GM19035 (cell line): Measurements from ENCODE around the gene CYBB.
"Not testable (repeated sequence)": the region's sequence is repeated elsewhere in the genome, so short reads cannot be mapped to it uniquely, and the experiment has no call there.

ENCODE experiments used
- ATAC-seq: cut with Tn5 transposase; IDR thresholded peaks from one replicate; pipeline ENCODE4 v1.9.1; 2021; ENCODE audit not compliant: unreplicated experiment

CYBB gene

DNA sequence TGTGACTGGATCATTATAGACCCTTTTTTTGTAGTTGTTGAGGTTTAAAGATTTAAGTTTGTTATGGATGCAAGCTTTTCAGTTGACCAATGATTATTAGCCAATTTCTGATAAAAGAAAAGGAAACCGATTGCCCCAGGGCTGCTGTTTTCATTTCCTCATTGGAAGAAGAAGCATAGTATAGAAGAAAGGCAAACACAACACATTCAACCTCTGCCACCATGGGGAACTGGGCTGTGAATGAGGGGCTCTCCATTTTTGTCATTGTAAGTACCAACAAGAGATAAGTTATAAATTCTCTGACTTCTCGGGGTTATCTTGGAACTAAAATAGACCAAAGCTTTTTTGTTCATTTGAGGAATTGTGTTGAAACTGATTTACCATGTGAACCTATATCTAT lies at the start of gene CYBB:
Gene CYBB, plus strand, starts transcription at position 203 of the 400 bp plus-strand sequence. Its CDS starts 19 bp downstream, at position 222.
- peak; percentile 36 for ATAC-seq

GRCh38 chrX:37745354-37745753 lies 34.5 kb upstream of the CYBB start:
- peak; percentile 54 for ATAC-seq

GRCh38 chrX:37745835-37746217 lies 34.0 kb upstream of the CYBB start:
- peak; percentile 35 for ATAC-seq

DNA sequence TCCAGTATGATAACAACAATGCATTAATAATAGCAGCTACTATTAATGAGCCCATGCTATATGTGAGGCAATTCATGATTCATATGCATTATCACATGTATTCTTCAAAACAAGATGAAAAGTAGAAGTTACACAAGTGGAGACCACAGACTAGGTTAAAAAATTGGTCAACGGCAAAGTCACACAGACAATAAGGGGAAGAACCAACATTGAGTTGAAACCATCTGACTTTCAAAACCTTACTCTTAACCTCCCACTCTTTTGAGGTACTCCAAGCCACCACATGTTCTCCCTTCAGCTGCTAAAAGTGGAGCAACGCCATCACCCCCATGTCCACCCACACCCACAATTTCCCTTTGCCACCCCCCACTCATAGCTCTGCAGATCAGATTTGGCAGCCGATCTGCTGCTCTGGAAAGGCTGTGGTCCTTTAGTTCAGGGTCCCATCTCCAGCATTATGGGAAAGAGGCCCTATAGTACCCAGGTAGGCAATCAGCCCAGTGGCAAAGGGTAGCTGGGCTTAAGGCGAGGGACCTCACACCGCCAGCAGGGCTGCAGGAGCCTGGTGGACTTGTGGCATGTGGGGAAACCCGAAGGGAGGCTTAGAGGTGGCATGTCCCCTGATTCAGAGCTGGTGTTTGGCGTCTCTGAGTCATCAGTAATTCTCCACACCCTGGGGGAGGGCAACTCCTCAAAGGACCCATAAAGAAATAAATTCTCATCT lies 33.5 kb upstream of the CYBB start:
- ATAC-seq = peak; percentile 91

DNA sequence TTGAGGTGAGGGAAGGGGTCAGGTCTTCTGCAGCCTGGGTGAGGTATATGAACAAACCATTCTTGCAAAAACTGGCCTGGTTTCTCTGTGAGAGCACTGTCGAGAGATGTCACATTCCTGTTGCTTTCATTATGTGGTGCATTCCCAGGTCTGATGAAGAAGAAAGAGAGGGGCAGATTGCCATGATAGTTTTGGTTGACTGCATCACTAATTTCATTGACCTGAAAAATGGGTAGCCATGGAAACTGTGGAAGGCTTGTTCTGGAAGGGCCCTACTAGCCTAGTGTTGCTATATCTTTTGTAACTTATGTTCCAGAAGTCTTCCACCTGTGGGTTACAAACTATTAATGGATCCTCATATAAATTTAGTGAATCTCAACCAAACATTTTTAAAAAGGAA lies 32.9 kb upstream of the CYBB start:
- ATAC-seq = no peak

- ATAC-seq = no peak
These were observed 27.6 kb upstream of the CYBB start for GRCh38 chrX:37752281-37752680.

- ATAC-seq = no peak
These were observed 26.9 kb upstream of the CYBB start for GRCh38 chrX:37752936-37753335.

DNA sequence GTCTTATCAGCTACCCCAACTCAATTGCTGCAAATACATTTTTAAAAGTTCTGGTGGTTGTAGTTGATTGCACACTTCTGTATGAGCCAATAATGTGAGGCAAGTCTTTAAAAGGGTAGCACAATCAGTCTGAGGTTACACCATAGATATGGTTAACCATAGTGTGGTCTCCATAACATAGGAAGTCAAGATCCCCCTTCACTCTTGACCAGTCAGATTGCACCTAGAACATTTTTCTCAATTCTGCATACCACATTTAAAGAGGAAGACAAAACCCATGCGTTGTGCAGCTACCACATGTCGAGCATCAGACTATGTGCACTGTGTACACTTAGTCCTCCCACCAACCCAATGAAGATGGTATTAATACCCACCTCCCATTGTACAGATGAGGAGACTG lies 26.5 kb upstream of the CYBB start:
- ATAC-seq = no peak

- ATAC-seq = peak; percentile 21
These were observed 25.3 kb upstream of the CYBB start for GRCh38 chrX:37754516-37754915.

GRCh38 chrX:37755025-37755424 lies 24.8 kb upstream of the CYBB start:
- peak; percentile 92 for ATAC-seq

- ATAC-seq = no peak
These were observed 22.8 kb upstream of the CYBB start for GRCh38 chrX:37757082-37757481.

- no peak for ATAC-seq
These were observed 20.5 kb upstream of the CYBB start for GRCh38 chrX:37759351-37759750.

GRCh38 chrX:37759878-37760418 lies 19.9 kb upstream of the CYBB start:
- no peak for ATAC-seq

DNA sequence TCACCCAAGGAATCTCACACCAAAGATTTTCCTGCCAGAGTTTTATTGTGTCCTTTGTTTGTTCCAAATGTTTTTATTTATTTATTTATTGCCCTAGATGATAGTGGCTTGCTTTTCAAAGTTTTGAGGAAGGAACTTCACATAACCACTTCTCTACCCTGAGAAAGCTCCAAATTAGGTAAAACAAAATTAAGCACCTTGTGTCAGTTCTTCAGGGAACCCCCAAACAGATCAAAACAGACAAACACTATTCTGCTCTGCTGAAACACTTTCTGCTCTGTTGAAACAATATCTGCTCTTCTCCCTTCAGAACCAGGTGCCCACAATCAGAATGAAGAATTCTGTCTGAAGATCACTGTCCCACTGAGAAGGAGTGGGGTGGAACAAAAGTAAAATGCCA lies 16.5 kb upstream of the CYBB start:
- no peak for ATAC-seq

DNA sequence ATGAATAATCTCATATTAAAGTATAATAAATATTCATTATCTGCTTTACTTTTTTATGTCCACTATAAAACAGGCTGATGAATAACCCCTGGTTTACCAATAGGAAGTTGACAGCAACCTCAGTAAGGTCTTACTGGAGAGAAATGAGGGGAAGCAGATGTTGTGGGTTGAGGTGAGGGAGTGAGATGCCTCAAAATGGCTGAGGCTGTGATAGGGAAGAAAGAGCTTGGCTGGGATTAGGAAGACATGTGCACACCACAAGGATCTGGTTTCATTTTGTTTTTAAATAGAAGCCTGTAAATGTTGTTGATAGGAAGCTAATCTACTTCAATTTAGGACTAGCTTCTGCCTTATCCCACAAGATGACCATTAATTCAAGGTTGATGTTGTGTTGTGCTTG lies 14.4 kb upstream of the CYBB start:
- ATAC-seq = no peak

DNA sequence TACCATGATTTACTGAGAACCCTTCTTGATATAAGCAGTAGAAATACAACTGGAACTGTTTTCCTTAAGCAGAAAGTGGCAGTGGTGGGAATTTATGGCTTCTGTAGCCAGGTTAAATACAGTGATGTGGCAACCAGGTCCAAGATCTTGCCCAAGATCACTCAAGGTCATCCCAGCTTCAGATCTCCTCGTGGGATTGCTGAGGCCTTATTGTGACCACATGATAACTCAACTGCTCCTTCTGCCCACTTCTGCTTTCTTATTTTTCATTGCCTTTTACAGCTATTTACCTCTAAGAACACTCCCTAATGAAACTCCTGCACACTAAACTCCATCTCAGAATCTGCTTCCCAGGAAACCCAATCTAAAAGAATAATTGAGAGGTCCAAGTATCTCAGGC lies 12.4 kb upstream of the CYBB start:
- ATAC-seq = no peak

DNA sequence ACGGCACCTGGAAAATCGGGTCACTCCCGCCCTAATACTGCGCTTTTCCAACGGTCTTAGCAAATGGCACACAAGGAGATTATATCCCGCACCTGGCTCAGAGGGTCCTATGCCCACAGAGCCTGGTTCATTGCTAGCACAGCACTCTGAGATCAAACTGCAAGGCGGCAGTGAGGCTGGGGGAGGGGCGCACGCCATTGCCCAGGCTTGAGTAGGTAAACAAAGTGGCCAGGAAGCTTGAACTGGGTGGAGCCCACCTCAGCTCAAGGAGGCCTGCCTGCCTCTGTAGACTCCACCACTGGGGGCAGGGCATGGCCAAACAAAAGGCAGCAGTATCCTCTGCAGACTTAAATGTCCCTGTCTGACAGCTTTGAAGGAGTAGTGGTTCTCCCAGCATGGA lies 11.0 kb upstream of the CYBB start:
- ATAC-seq = not testable (repeated sequence)

DNA sequence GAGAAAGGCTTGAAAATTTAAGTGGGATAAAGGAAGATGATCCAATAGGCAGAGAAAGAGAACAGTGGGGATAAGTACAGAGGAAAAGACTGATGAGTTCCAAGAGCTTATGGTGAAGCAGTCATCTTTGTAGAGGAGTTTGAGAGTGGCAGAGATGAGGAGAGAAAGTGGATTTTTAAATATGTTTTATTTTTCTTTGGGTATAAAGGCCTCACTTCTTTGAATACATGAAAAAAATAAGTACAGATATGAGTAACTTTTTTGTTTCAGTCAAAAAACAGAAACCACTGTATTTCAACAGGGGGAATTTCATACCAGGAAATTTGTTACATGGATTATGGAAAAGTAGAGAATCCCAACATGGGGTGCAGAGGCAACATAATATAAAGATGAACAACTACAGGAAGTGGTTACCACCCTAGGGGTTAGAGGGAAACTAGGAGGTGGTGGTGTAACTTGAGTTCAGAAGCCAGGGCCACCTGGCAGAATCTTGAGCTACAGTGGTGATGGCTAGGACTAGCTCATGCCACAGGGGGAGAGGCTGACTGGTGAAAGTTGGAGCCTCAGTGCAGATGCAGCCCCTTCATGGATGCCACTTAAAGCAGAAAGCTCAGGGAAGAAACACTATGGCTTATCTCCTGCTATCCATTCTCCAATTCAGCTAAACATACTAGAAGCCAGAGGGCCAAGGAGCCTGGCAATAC lies 3.4 kb upstream of the CYBB start:
- ATAC-seq = peak; percentile 70

GRCh38 chrX:37776987-37777325 lies 2.9 kb upstream of the CYBB start:
- peak; percentile 33 for ATAC-seq

DNA sequence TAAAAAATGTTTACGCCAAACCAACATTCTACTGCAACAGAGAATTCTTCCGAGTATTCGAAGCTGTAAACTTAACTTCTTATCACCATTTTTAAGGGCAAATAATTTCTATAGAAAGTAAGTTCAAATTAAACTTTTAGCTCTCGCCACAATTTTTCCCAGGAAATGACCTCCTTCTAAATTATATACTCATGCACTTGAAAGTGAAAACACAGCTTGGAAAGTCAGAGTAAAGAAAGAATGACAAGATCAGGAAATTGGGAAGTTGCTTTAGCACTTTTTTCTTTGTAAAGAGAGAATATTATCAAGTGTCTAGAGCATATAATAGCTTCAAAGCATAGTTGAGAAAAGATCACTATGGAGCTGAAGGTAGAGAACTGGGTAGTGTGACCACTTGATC lies 1.2 kb downstream of the CYBB start:
- ATAC-seq = no peak

- ATAC-seq = no peak
These were observed 2.0 kb downstream of the CYBB start for GRCh38 chrX:37781814-37782213.

DNA sequence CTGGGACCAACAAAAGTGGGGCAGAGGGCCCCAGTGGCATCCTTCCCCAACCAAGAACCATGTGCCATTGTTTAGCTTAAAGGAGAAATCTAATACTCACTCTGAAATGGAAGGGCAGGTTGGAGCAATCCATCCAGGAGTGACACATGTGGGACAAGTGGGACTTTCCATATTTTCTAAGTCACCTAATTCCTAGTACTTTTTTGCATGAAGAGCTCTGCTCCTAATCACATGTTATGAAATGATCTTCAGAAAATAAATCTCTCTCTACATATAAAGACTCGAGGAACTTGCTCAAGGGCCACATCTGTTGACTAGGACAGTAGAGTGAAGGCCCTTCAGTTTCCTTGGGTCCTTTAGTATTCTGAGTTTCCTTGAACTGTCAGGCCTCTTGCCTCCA lies 2.5 kb downstream of the CYBB start:
- ATAC-seq = no peak

DNA sequence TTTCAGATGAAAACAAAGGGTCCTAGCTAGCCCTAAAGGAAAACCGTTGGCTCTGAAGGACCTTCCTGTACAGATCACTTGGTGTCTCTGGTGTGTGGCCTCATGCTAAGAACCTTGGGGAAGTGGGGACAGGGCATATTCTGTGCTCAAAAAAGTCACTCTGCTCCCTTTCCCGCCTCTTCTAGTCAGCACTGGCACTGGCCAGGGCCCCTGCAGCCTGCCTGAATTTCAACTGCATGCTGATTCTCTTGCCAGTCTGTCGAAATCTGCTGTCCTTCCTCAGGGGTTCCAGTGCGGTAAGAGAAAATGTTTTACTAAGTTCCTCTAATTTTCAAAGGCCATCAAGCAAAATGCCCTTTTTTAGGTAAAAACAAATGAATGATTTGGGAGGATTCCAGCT lies 3.4 kb downstream of the CYBB start:
- ATAC-seq = no peak
